GM18517 (cell line): ENCODE results near the gene FAM43A.

ENCODE experiments used
- ATAC-seq: cut with Tn5 transposase; IDR thresholded peaks from one replicate; pipeline ENCODE4 v1.9.1; 2021; ENCODE audit warnings: mild to moderate bottlenecking, moderate library complexity; ENCODE audit not compliant: unreplicated experiment

FAM43A gene

DNA sequence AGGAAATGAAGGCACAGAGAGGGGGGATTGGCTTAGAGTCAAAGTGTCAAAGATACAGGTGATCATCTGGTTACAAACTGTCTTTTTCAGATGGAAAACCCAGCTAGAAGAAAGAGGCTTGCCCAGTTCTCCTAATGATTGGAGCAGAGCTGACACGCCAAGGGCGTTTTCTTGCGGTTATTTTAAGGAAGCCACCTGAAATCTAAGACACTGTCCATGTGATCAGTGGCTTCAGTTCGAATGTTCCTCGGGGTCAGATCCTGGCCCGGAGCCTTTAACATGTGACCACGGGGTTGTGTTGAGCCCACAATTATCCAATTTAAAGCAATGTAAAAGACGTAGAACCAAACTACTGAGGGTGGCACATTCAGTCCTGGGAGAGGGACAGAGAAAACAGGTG is 19.5 kb downstream of the FAM43A start:
- ATAC-seq: no peak

DNA sequence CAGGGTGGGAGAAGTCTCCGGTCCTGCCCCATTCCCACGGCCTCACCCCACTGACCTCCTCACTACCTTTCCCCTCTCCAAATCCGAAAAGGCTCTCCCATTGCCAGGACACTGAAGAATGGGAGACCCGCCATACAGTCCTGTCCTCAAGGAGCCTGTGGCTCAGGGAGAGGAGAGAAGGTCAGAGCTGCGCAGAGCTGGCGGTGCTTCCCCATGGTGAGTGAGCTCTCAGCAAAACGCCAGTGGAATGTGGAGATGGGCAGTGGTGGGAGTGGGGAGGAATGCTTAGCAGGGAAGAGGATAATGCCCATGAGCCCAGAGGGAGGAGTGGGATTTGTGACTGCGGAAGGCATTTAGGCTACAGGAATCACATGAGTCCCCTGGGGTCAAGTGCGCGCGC is 20.1 kb downstream of the FAM43A start:
- no peak for ATAC-seq

DNA sequence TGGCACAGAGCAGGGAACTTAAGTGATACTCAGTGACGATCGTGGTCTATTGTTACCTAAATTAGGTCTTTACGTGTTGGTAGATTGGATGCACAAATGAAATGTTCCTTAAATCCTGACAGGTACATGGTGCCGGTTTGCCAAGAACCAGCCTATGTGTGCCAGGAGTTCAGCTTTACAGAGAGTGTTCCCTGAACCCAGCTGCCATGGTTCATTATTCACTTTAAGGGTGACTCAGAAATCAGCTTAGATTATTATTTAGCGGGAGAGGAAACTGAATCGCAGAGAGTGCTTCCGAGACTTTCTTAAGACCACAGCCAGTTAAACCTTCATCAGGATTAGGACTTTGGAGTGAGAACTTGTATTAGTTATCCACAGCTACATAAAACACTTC is 21.5 kb downstream of the FAM43A start:
- ATAC-seq: no peak

DNA sequence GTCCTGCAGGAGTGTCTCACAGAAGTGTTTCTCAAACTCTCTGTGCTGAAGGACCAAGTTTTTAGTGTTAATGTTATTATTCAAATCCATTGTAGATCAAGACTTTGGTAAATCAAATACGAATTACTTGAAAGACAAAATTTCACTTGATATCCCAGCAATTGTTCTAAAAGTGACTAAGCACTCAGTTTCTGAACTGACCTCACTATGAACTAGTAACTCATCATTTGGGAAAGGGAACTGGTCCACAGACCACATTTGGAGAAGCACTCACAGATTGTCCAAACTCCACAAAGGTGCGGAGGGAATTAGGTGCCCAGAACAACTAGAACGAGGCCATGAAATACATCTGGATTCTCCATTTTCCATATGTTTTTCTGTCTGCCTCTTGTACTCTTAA is 25.6 kb downstream of the FAM43A start:
- no peak for ATAC-seq

DNA sequence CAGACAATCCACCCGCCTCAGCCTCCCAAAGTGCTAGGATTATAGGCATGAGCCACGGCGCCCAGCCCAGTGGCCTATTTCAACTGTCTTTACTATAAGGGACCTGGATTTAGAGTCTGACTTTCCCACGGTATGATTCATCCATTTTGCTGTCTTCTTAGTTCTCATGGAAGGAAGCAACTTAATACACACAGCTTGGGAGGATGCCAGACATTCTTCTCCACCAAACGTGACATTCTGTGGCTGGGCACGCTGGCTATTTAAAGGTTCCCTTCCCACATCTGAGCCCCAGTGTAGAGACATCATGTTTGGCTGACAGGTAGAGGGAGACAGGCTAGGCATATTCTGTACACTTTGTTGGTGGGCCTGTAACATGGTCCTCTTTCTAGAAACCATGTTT is 26.2 kb downstream of the FAM43A start:
- no peak for ATAC-seq

DNA sequence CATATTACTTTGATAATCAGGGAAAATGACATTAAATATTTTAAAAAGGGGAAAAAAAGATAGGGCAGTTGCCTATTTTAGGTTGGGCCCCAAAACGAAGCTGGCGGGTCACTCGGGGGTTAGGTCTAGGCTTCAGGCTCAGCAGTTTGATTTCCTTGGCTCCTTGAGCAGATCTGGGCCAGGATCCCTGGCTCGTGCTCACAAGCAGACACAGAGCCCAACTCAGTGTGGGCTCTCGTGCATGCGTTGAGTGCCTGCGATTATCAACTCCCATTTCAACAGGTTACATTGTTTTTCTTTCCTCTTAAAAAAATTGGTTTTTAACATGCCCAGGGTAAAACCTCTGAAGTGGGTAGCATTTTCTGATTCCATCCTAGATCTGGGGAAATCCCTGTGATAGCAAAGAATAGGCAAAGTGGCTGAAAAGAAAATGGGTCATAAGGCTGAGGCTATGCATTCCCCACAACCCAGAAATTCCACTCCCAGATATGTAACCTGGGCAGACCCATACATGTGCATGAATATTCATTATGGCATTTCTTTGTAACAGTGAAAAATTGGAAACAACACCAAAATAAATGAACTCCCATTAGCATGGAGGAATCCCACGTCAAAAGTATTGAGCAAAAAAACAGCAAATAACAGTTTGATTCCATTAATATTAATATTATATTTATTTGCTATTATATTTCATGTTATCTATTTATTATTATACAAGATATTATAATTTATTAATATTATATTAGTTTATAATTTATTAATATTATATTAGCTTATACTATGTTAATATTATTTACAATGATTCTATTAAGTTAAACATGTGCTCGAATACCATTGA is 27.8 kb downstream of the FAM43A start:
- ATAC-seq: no peak

DNA sequence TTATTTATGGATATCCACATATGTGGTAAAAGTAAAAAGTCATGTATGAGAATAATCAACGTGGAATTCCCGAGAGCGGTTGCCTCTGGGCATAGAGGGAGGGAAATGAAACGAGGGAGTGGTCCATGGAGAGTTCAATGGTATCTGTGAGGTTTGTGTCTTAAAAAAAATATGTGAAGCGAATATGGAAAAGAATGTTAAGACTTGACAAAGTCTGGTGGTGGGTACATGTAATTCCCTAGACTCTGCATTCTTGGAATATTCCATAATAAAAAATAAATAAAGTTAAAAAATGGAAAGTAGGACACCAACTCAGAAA is 28.4 kb downstream of the FAM43A start:
- no peak for ATAC-seq

DNA sequence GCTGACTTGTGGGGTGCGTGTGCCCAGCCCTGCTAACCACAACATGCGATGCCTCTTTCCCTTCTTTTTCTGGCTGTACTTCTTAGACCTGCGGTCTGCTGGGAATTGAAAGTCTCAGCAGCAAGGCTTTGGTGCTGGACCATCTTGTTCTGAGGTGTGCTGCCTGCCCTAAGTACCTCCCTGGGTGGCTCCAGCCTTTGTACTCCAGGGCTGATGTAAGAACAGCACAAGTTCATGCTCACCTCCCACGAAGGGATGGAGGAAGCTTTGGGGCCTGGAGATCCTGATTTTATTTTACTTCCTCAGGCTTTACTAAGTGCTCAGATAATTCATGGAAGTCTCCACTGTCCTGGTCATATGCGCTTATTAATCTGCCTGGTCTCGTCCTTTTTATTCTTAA is 28.9 kb downstream of the FAM43A start:
- ATAC-seq: no peak

DNA sequence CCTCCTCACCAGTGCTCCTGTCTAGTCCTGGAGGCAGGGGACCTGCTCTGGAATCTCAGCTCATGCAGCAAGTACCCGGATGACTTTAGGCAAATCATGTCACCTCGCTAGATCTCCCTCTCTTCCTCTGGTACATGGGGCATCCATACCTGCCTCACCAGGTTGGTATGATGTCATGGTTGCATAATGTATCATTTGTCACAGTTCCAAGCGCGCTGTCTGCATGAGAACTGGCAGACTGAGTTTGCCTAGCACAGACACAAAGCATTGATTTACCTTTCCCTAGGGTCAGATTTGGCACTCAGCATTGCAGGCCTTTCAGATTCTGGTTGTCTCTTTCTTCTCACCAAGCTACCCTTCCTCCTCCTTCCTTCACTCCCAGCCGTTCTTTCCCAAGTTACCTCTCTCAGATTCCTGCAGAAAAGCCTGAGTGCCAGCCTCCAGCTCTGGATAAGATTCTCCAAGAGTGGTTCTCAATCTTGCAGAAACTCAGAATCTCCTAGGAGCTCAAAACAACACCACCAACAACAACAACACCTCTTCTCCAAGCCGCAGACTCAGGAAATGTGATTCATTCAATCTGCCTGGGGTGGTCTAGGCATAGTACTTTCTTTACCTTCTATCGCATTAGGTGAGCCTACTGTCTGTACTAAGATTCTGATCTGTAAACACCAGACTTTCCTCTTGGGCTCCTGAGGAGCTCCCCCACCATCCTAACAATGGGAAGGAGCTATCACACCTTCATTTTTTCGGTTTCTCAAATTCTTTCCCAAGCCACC is 29.5 kb downstream of the FAM43A start:
- ATAC-seq: no peak

DNA sequence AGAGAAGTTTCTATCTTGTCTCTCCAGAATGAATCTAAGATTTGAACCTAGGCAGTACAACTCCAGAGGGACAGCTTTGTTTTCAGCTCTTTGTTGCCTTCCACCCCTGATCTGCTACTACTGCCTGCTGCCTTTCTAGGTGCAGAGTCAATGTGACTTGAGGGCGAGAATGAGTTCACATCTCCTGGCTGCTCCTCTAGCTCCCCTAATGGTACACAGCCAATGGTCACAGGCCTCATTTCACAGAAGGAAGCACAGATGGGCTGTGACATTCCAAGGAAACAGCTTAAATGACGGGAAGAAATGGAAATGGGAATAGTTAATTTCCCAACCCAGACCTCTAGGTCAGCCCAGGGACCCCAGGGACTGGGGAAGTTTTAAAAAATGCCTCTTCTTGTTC is 32.4 kb downstream of the FAM43A start:
- ATAC-seq: no peak

DNA sequence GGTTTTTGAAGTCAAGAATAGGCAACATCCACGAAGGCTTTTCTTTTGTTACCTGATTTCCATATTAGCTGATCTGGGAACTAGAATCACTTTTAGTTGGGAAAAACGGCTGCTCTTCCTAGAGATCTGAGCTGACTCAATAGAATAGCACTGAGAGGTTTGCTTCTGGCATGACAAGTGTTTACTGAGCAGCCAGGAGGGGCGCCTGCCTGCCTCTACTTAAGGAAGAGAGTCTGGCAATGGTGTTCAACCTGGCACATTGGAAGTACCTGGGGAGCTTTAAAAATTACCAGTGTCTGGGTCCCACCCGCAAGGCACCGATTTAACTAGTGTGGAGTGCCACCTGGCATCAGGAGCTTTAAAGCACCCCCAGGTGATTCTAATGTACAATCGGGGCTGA is 34.4 kb downstream of the FAM43A start:
- ATAC-seq: no peak

DNA sequence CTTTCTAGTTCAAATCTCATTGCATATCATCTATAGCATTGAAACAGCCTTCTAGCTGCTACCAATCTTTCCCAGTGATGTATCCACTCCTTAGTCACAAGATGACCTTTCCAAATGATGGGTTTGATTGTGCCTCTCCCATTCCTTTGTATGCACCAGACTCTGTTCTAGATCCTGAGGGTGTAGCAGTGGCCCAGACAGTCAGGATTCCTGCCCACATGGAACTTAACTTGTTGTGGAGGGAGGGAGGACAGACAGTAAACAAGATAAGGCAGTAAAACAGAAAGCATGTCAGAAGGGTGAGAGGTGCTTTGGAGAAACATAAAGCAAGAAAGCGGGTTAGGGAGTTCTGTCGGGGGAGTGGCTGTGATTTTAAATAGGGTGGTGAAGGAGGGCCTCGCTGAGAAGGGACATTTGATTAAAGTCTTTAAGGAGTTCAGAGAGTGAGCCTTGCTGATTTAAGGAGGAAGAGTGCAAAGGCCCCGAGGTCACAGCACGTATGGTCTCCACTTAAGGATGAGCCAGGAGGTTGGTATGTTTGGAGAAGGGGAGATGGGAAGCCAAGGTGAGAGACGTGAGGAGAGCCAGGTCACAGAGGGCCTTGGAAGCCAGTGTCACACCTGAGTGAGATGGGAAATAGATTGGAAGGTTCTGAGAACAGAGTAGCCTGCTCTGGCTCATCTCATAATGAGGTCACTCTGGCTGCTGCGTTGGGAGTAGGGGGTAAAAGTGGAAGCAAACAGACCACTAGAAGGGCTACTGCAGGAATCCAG is 38.3 kb downstream of the FAM43A start:
- ATAC-seq: no peak

DNA sequence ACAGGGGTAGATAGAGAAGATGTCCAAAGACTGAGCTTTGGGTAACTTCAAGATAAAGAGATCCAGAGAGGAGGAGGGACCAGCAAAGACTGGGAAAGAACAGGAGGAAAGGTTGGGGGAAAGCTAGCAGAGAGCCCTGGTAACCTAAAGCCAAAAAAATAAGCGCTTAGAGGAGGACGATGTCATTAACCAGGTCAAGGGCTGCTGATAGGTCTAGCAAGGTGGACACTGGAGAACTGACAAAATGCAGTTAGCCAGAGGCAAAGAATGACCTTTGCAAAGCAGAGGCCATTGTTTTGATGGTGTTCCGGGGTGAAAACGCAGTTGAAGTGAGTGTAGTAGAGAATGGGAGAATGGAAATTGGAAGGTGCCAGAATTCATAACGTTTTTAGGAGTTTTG is 39.7 kb downstream of the FAM43A start:
- ATAC-seq: no peak

DNA sequence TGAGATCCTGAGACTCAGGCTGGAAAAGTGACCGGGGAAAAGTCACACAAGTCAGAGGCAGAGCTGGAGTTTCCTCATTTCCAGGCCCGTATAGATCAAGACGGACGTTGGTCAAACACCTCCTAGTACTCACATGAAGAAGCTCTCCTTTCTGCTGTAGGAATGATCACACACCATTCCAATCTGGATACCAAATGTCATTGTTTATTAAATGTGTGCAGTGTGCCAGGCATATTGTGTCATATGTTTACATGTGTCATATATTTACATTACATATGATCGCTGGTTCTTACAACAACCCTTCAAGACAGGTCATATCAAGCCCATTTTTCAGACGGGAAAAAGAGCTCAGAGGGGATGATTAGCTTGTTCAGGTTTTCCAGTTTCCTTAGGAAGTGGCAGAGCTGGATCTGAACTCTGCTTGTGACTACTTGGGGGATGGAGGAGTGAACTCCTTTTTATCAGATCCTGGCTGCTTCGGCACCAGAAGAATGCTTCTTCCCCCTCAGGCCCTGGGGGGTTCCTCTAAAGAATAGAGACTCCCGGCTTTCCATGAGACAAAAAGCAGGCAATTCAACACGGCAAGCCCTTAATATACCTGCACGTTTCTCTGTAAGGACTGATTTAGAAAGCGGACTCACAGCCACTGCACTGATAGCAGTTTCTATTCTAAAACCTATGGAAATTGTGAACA is 41.9 kb downstream of the FAM43A start:
- no peak for ATAC-seq

DNA sequence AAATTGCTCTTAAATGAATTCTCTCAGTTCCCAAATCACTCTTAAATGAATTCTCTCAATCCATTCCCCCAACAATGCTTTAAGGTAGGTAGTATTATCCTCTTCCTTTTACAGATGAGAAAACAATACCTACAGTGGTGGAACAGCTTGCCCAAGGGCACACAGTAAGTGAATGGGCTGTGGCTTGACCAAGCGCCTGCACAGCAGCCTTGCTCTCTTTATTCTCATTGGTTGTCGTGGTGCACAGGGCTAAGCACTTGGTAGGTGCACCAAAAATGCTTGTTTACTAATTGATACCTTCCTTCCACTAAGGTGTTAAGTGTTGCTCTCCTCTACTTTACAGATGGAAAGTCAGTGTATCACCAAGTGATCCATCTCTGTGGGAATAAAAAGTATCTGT is 43.3 kb downstream of the FAM43A start:
- no peak for ATAC-seq

DNA sequence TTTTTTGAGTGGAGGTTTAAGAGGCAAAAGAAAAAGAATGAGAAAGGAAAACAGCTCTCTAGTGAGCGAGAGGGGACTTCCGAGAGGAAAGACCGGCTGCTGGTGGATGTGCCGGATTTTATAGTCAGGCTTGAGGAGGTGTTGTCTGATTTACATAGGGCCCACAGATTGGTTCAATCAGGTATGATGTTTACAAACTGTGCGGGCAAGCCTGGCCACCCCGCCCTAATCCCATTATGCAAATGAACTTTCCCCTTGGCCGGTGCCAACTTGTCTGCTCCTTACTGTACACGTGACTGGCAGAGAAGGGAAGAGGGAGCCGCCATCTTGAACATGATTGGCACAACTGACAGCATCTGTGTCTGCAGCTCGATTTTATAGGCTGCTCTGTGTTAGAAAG is 44.7 kb downstream of the FAM43A start:
- ATAC-seq: no peak

DNA sequence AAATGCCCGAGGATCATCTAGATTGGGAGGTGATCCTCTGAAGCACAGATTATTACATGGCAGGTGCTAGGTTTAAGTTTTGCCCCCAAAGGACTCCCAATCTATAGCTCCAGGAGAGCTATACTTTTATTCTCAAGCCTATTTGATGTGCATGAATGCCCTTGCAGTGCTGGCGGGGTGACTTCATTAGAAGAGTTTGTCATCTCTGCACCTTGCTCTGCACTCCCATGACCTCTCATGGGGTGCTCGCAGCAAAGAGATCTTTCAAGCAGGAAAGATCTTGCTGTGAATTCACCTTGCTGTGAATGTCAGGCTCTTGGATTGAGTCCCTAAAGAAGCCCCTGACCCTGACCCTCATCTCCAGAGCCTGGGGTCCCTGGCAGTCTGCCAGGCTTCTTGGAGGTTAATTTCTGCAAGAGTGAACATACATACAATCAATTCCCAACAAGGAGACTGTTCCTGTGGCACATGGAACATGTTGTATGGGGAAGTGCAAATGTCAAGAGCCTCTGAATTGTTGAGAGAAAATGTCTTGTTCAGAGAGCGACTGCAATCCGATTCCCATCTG is 45.9 kb downstream of the FAM43A start:
- no peak for ATAC-seq

DNA sequence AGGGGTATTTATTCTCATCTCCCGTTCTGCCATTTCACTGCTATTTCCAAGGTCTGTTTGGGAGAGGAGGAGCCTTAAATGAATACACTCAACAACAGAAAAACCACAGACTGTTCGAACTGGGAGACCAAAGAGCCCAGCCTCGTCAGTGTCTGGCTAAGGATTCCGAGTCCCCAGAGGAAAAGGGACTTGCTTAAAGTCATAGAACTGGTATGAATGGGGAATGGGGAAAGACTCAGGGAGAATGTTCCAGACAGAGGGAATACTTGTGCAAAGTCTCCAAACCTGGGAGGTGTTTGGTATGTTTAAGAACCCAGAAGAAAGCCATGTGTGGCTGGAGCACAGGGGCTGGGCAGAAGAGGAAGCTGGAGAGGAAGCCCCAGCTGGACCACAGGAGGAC is 46.9 kb downstream of the FAM43A start:
- ATAC-seq: no peak

DNA sequence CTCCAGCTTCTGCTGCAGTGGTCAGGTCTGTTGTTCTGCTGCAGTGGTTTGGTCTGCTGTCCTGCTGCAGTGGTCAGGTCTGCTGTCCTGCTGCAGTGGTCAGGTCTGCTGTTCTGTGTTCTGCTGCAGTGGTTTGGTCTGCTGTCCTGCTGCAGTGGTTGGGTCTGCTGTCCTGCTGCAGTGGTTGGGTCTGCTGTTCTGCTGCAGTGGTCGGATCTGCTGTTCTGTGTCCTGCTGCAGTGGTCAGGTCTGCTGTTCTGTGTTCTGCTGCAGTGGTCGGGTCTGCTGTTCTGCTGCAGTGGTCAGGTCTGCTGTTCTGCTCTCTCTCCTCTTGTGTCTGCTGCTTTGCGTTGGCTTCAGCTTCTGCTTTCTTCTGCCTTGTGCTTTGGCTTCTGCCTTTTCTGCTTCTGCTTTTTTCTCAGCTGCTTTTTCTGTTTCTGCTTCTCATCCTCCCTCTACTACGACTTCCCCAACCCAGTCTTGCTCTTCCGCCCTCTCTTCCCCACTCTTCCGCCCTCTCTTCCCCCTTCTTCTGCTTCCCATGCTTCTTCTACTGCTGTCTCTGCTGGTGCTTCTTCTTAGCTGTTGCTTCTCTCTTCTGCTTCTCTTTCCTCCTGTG is 50.7 kb downstream of the FAM43A start:
- no peak for ATAC-seq

DNA sequence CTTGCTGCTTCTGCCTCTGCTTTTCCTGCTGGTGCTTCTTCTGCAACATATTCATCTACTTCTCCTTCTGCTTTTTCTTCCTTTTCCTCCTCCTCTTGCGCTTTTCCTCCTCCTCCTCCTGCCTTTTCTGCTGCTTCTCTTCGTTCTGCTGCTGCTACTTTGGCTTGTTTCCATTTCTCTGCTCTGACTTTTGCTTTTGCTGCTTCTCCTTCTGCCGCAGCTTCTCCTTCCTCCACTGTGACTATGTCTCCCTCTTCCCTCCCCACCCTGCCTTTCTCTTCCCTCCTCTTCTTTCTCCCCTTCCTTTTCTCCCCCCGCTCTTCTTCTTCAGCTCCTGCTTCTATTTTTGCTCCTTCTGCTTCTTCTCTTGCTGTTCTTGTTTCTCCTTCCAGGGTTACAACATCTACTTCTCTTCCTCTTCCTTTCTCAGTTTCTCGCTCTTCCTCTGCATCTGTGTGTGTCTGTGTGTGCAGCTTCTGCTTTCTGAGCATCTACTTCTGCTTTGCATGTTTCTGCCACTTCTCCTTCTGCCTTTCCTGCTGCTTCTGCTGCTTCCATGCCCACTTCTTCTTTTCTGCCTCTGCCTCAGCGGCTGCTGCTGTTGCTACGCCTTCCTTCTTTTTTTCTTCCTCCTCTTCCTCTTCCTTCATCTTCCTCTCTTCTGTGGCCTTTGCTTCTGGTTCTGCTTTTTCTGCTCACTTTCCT is 51.4 kb downstream of the FAM43A start:
- ATAC-seq: no peak
